Loucy (cell line): ENCODE results near the gene TTC27.

ENCODE experiments used
- H2AFZ ChIP-seq: fragments of 200-600 bp; sonication (generic); 2 replicates; pipeline ENCODE4 v1.6.0; 2016; ENCODE audit warnings: antibody characterized with exemption, mild to moderate bottlenecking, low read length, moderate library complexity
- H3F3A ChIP-seq: fragments of 200-600 bp; 2 replicates; pipeline ENCODE4 v1.6.0; 2016; ENCODE audit warnings: antibody characterized with exemption, low read depth, mild to moderate bottlenecking
- H3K27me3 ChIP-seq: fragments of 200-600 bp; sonication (generic); 2 replicates; pipeline ENCODE4 v1.6.1; 2014; ENCODE audit warnings: low read length, mild to moderate bottlenecking; ENCODE audit not compliant: insufficient read depth, poor library complexity, severe bottlenecking
- H3K36me3 ChIP-seq: fragments of 200-600 bp; sonication (generic); 2 replicates; pipeline ENCODE4 v1.6.1; 2016; ENCODE audit warnings: low read length; ENCODE audit not compliant: insufficient read depth
- H3K4me1 ChIP-seq: fragments of 200-600 bp; sonication (generic); 2 replicates; pipeline ENCODE4 v1.5.1; 2014; ENCODE audit warnings: low read length, mild to moderate bottlenecking; ENCODE audit not compliant: insufficient read depth, poor library complexity, severe bottlenecking
- H3K4me2 ChIP-seq: fragments of 200-600 bp; sonication (generic); 2 replicates; pipeline ENCODE4 v1.6.0; 2014; ENCODE audit warnings: antibody characterized with exemption, low read length, low read depth, mild to moderate bottlenecking; ENCODE audit not compliant: poor library complexity, severe bottlenecking
- H3K4me3 ChIP-seq: fragments of 200-600 bp; sonication (generic); 2 replicates; pipeline ENCODE4 v1.5.1; 2014; ENCODE audit warnings: low read length, mild to moderate bottlenecking, mixed read lengths; ENCODE audit not compliant: poor library complexity, severe bottlenecking
- H3K79me2 ChIP-seq: fragments of 200-600 bp; sonication (generic); 2 replicates; pipeline ENCODE4 v1.6.1; 2014; ENCODE audit warnings: low read length; ENCODE audit not compliant: insufficient read depth
- H3K9ac ChIP-seq: fragments of 200-600 bp; sonication (generic); 2 replicates; pipeline ENCODE4 v1.6.0; 2014; ENCODE audit warnings: mild to moderate bottlenecking, low read depth, low read length, moderate library complexity; ENCODE audit not compliant: poor library complexity, severe bottlenecking
- H3K9me2 ChIP-seq: fragments of 200-600 bp; sonication (generic); replicated peaks from 2 replicates; pipeline ENCODE4 v1.6.1; 2016; ENCODE audit warnings: low read depth, low read length, mixed read lengths
- H3K9me3 ChIP-seq: fragments of 200-600 bp; sonication (generic); 2 replicates; pipeline ENCODE4 v1.6.1; 2014; ENCODE audit warnings: mild to moderate bottlenecking, antibody characterized with exemption, low read length, low read depth; ENCODE audit not compliant: insufficient read depth
- H4K20me1 ChIP-seq: fragments of 200-600 bp; sonication (generic); 2 replicates; pipeline ENCODE4 v1.6.0; 2014; ENCODE audit warnings: antibody characterized with exemption, low read length, mild to moderate bottlenecking; ENCODE audit not compliant: insufficient read depth, poor library complexity, severe bottlenecking
- EZH2phosphoT487 ChIP-seq: fragments of 200-600 bp; IDR thresholded peaks from 2 replicates; pipeline ENCODE4 v1.6.1; 2018; ENCODE audit warnings: antibody characterized with exemption, mild to moderate bottlenecking, moderate library complexity, borderline replicate concordance
- TF ChIP-seq, protein P1 (sequence below): fragments of 200-600 bp; sonication (generic); conservative IDR thresholded peaks from 2 replicates; pipeline ENCODE4 v1.5.1; 2014; ENCODE audit warnings: mild to moderate bottlenecking, antibody characterized with exemption, low read length

The TTC27 gene

DNA sequence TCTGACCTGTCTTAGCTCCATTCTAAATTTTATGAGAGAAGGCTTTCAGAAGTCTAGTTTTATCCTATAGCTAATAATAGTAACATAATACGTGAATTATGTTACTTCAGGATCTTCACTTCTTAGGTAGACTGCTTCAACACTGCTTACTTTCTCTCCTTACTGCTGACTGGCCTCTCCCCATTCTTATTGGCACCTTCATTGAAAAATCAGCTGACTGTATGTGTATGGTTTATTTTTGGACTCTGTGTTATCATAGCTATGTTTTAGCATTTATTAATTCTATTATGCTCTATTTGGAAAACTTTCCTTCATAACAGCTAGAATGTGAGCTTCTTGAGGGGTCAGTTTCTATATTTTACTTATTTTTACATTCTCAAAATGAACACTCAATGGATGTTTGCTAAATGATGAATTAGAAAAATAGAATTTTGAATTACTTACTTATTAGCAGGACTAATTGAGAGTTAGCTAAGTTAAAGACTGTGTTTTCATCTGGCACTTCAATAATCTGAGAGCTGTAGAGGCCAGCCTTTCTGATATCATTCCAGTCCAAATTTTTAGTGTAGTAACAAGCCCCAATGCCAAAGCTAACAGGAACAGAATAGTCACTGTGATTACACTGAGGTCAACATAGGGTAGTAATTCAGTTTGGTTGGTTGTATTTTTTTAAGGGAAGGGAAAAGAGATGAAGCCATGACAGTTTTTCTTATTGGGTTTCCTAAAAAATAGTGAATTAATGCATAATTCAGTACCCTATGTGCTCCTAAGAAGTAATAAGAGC is 92.3 kb downstream of the TTC27 start:
- Histone ChIP-seq H3K79me2 (no peaks in the 10 kb centered on the region), H3K9me2 (no peaks in the 10 kb centered on the region), H3K4me2 (no peak overlapping the region), H3K9ac (no peak overlapping the region), H3F3A (no peaks in the 10 kb centered on the region), H3K9me3 (0 out of 2 replicates have a peak, but pooled peaks cover 4% of the 10 kb centered on the region), H2AFZ (no peak overlapping the region), H3K4me1 (peaks cover 11% of the 10 kb centered on the region), H3K36me3 (no peaks in the 10 kb centered on the region), H3K27me3 (no peaks in the 10 kb centered on the region), H3K4me3 (no peak overlapping the region), H4K20me1 (no peaks in the 10 kb centered on the region)
- TF ChIP-seq, protein P1, sequence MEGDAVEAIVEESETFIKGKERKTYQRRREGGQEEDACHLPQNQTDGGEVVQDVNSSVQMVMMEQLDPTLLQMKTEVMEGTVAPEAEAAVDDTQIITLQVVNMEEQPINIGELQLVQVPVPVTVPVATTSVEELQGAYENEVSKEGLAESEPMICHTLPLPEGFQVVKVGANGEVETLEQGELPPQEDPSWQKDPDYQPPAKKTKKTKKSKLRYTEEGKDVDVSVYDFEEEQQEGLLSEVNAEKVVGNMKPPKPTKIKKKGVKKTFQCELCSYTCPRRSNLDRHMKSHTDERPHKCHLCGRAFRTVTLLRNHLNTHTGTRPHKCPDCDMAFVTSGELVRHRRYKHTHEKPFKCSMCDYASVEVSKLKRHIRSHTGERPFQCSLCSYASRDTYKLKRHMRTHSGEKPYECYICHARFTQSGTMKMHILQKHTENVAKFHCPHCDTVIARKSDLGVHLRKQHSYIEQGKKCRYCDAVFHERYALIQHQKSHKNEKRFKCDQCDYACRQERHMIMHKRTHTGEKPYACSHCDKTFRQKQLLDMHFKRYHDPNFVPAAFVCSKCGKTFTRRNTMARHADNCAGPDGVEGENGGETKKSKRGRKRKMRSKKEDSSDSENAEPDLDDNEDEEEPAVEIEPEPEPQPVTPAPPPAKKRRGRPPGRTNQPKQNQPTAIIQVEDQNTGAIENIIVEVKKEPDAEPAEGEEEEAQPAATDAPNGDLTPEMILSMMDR, result no peak
- TF ChIP-seq EZH2phosphoT487, result no peak

DNA sequence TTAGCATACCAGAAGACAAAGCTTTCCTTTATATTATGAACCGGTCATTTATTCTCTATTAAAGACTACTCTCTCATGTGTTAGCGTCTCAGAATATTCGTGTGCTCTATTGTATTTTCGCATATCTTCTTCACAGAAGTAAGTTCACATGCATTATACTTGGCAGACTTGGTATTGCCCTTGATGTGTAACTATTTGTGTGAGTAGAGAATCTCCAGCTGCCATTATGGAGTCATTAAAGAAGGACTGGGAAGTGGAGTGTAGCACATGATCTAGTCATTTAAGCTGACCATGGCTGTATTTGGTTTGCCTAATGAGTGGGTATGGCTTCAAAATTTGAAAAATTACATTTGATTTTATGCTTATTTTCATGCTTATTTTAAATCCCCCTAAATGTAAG is 92.9 kb downstream of the TTC27 start:
- no peaks in the 10 kb centered on the region for H3F3A ChIP-seq
- no peaks in the 10 kb centered on the region for H3K36me3 ChIP-seq
- H3K9me3 ChIP-seq, result 0 out of 2 replicates have a peak, but pooled peaks cover 4% of the 10 kb centered on the region
- H4K20me1 ChIP-seq, result no peaks in the 10 kb centered on the region
- no peaks in the 10 kb centered on the region for H3K27me3 ChIP-seq
- H3K79me2 ChIP-seq, result no peaks in the 10 kb centered on the region
- H2AFZ ChIP-seq, result no peak overlapping the region
- H3K9ac ChIP-seq, result no peak overlapping the region
- TF ChIP-seq EZH2phosphoT487, result no peak
- TF ChIP-seq, protein P1, result no peak
- H3K4me2 ChIP-seq, result no peak overlapping the region
- H3K4me3 ChIP-seq, result no peak overlapping the region
- H3K9me2 ChIP-seq, result no peaks in the 10 kb centered on the region
- H3K4me1 ChIP-seq, result peaks cover 11% of the 10 kb centered on the region

DNA sequence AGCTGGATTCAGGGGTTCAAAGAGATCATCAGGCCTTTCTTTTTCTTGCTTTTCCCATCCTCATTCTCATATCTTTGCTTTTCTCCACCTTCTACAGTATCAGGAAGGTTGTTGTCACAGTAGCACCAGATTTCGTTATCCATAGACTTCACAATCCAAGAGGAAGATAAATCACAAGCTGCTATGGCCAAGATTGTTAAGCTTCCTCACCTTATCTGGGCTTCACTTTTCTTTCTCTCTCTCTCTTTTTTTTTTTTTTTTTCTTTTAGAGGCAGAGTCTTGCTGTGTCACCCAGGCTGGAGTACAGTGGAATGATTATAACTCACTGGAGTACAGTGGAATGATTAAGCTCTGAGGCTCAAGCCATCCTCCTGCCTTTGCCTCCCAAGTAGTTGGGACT is 93.5 kb downstream of the TTC27 start:
- Histone ChIP-seq H3K9me2 (no peaks in the 10 kb centered on the region), H3K9ac (no peak overlapping the region), H3K4me1 (peaks cover 11% of the 10 kb centered on the region), H4K20me1 (no peaks in the 10 kb centered on the region), H3K27me3 (no peaks in the 10 kb centered on the region), H3K36me3 (no peaks in the 10 kb centered on the region), H3K9me3 (0 out of 2 replicates have a peak, but pooled peaks cover 4% of the 10 kb centered on the region), H3K4me2 (no peak overlapping the region), H3K79me2 (no peaks in the 10 kb centered on the region), H3K4me3 (no peak overlapping the region), H2AFZ (no peak overlapping the region), H3F3A (no peaks in the 10 kb centered on the region)
- no peak for TF ChIP-seq EZH2phosphoT487
- TF ChIP-seq, protein P1, result no peak
